ENCODE results near the gene PPP1R9B.
A peak's percentile ranks its signal among the peaks of the same experiment; 100 is the strongest.

The PPP1R9B gene

GRCh38 chr17:50149417-50150353 lies 792 bp downstream of the PPP1R9B start:
- H3K9me3 Mint-ChIP-seq, result no peaks in the 10 kb centered on the region
- H3K27ac Mint-ChIP-seq, result peak overlapping the region; percentile 80
- H3K36me3 Mint-ChIP-seq (ENCODE audit: low read depth), result peaks cover 59% of the 10 kb centered on the region
- H3K4me1 Mint-ChIP-seq (ENCODE audit: low read depth), result peaks cover 56% of the 10 kb centered on the region
- intact Hi-C loops (cut with micrococcal nuclease), result loop anchor here (5.0 to 10.0 kb wide), 2 partner anchors 55 to 198 kb away; partner anchors contain the start of genes PDK2 and XYLT2
- H3K27me3 Mint-ChIP-seq, result no peaks in the 10 kb centered on the region
- peak overlapping the region; percentile 89 for H3K4me3 Mint-ChIP-seq

- peak overlapping the region; percentile 89 for H3K4me3 Mint-ChIP-seq
- H3K4me1 Mint-ChIP-seq (ENCODE audit: low read depth), result peaks cover 56% of the 10 kb centered on the region
- intact Hi-C loops (cut with micrococcal nuclease), result loop anchor here (5.0 kb wide), 1 partner anchor 198 kb away; the partner anchor contains the start of gene XYLT2
- H3K9me3 Mint-ChIP-seq, result no peaks in the 10 kb centered on the region
- no peaks in the 10 kb centered on the region for H3K27me3 Mint-ChIP-seq
- H3K27ac Mint-ChIP-seq, result peak overlapping the region; percentile 80
- peaks cover 65% of the 10 kb centered on the region for H3K36me3 Mint-ChIP-seq (ENCODE audit: low read depth)
Measured at GRCh38 chr17:50149091-50149416, 1.4 kb downstream of the PPP1R9B start.

DNA sequence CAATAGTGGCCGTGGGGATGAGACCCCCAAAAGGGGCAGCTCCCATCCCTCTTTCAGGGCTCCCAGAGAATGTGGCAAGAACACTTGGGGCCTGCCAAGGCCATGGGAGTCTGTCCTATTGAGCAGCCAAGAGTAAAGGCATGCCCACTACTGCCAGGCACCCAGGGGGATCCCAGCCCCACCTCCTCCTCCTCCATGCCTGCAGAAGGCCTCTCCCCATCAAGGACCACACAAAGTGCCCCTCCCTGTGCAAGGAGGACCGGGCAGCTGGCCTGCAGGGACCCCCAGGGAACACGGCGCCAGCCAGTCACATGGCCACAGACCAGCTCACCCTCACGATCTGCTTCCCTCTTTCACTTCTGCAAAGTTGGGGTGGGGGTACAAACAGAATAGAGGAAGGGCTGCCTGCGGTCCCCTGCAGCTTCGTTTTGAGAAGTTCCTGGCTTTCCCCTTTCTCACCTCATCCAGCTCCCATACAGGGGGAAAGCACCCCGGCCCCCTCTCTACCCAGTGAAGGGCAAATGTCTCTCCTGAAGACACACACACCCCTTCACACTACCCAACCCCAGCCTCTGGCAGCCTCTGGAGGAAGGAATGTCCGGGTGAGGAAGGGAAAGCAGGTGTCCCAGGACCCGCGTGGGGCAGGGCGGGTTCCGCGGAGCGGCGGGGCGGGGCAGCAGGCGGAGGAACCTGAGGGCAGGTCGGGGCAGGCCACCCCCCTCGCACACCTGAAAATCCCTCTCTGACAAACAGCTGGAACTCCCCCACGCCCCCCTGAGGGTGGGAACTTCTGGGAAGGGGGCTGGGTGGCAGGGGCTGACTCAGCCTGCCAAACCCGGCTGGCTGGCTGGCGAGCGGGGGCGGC lies 2.0 kb downstream of the PPP1R9B start:
- Mint-ChIP-seq H3K27me3 (no peaks in the 10 kb centered on the region), H3K9me3 (no peaks in the 10 kb centered on the region), H3K36me3 (ENCODE audit: low read depth) (peaks cover 71% of the 10 kb centered on the region), H3K27ac (peak overlapping the region; percentile 80), H3K4me3 (peak overlapping the region; percentile 89), H3K4me1 (ENCODE audit: low read depth) (peaks cover 56% of the 10 kb centered on the region)
- intact Hi-C loops (cut with micrococcal nuclease), result loop anchor here (1.0 to 5.0 kb wide), 2 partner anchors 8 to 199 kb away; partner anchors contain the start of gene XYLT2

GRCh38 chr17:50147841-50148225 lies 2.6 kb downstream of the PPP1R9B start:
- Mint-ChIP-seq H3K27ac (peak overlapping the region; percentile 80), H3K9me3 (no peaks in the 10 kb centered on the region), H3K4me1 (ENCODE audit: low read depth) (peaks cover 59% of the 10 kb centered on the region), H3K4me3 (peak overlapping the region; percentile 89), H3K36me3 (ENCODE audit: low read depth) (peaks cover 78% of the 10 kb centered on the region), H3K27me3 (no peaks in the 10 kb centered on the region)
- intact Hi-C loops (cut with micrococcal nuclease), result loop anchor here (1.0 to 5.0 kb wide), 2 partner anchors 8 to 199 kb away; partner anchors contain the start of gene XYLT2

- Mint-ChIP-seq H3K9me3 (no peaks in the 10 kb centered on the region), H3K27ac (peak overlapping the region; percentile 80), H3K27me3 (no peaks in the 10 kb centered on the region), H3K36me3 (ENCODE audit: low read depth) (peaks cover 85% of the 10 kb centered on the region), H3K4me1 (ENCODE audit: low read depth) (peaks cover 59% of the 10 kb centered on the region), H3K4me3 (peak overlapping the region; percentile 89)
- intact Hi-C loops (cut with micrococcal nuclease), result loop anchor here (5.0 kb wide), 1 partner anchor 200 kb away; the partner anchor contains the start of gene XYLT2
Measured at GRCh38 chr17:50146927-50147665, 3.4 kb downstream of the PPP1R9B start.

DNA sequence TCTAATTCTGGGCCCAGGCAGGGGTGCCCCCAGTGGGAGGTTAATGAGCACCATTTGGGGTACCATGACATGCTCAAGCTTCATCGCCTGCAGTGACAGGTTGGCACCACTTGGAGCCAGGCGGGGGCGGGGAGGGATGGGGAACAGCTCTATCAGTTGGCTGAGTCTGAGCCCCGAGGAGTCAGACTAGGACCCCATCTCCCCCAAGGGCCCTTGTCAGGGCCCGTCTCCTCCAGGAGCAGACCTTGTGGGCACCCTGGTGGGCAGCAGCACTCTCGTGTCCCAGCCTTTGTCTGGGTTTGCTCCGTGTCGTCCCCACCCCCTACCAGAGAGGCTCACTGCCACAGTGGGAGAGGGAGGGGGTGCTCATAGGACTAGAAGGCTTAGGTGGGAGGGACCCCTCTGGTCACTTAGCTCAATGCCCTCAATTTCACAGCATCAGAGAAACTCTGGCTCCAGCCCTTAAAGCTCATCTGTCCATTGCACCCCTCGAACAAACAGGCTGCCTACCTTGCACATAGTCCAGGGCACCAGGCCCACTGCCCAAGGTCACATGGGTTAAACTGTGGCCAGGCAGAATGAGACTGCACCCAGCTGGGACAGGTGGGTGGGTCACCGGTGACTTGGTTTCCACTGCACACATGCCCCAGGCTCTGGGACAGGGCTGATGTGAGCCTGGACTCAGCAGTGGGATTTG lies 4.1 kb downstream of the PPP1R9B start:
- intact Hi-C loops (cut with micrococcal nuclease), result loop anchor here (5.0 kb wide), 1 partner anchor 201 kb away; the partner anchor contains the start of gene XYLT2
- Mint-ChIP-seq H3K9me3 (no peaks in the 10 kb centered on the region), H3K27ac (peak overlapping the region; percentile 80), H3K4me1 (ENCODE audit: low read depth) (peaks cover 62% of the 10 kb centered on the region), H3K27me3 (no peaks in the 10 kb centered on the region), H3K4me3 (peak overlapping the region; percentile 89), H3K36me3 (ENCODE audit: low read depth) (peaks cover 92% of the 10 kb centered on the region)

DNA sequence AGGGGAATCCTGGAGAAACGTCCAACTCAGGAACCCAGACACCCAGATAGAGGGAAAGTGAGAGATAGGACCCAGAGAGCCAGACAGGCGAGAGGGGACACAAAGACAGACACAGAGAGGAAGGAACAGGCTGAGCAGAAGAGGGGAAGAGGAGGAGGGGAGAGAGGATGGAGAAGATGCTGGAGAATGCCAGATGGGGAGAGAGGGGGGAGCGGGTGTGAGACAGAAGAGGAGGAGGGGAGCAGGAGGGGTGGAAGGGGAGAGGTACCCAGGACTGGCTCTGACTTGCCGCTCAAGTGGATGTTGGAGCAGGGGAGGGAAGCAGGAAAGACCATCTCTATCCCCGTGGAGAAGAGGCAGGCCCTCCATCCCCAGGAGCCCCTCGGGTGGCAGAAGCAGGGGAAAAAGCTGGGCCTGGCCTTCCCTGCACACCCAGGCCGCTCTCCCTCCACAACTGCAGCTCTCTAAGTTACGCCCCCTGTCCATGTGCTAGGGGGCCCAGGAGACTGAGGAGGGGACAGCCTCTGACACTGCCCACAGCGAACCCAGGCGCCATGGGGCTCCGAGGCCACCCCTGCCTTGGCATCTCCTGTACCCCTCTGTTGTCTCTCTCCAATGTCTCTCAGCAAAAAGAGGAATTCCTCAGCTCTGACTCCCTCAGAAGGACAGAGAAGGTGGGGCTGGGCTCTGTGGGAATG lies 4.8 kb downstream of the PPP1R9B start:
- Mint-ChIP-seq H3K9me3 (no peaks in the 10 kb centered on the region), H3K4me1 (ENCODE audit: low read depth) (peaks cover 69% of the 10 kb centered on the region), H3K4me3 (peak overlapping the region; percentile 89), H3K27me3 (no peaks in the 10 kb centered on the region), H3K36me3 (ENCODE audit: low read depth) (peaks cover 97% of the 10 kb centered on the region), H3K27ac (peak overlapping the region; percentile 24)
- intact Hi-C loops (cut with micrococcal nuclease), result loop anchor here (5.0 kb wide), 1 partner anchor 202 kb away; the partner anchor contains the start of gene XYLT2

DNA sequence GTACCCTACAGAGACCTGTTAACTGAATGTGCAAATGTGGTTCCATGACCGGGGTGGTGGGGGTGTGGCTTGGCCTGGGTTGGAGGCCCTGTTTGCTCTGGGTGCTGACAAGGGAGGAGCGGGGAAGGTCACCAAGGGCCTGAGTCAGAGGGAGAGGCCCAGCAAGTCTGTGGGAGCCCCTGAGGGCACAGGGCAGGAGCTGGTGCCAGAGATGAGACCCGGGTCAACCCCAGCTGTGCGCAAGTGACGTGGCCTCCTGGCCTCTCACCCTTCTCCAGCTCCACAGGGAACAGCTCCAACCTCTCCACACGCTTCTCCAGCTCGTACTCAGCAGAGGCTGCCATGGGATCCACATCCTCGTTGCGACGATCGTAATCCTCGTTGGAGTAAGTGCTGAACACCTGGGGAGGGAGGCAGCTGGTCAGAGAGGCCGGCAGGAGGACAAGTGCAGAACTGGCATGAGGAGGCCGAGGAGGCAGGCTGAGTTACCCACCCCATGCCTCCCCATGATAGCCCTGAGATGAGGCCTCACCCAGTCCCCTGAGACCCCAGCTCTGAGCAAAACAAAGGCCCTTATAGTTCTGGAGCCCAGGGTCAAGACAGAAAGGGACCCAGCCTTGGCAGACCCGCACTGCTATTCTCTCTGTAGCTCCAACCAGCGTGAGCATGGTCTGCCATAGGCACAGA lies 5.5 kb downstream of the PPP1R9B start:
- H3K36me3 Mint-ChIP-seq (ENCODE audit: low read depth), result peaks cover 100% of the 10 kb centered on the region
- peak overlapping the region; percentile 89 for H3K4me3 Mint-ChIP-seq
- intact Hi-C loops (cut with micrococcal nuclease), result loop anchor here (5.0 kb wide), 1 partner anchor 202 kb away; the partner anchor contains the start of gene XYLT2
- H3K27ac Mint-ChIP-seq, result peak overlapping the region; percentile 55
- no peaks in the 10 kb centered on the region for H3K27me3 Mint-ChIP-seq
- peaks cover 76% of the 10 kb centered on the region for H3K4me1 Mint-ChIP-seq (ENCODE audit: low read depth)
- peaks cover 5% of the 10 kb centered on the region for H3K9me3 Mint-ChIP-seq

GRCh38 chr17:50144355-50144754 lies 6.1 kb downstream of the PPP1R9B start:
- H3K36me3 Mint-ChIP-seq (ENCODE audit: low read depth), result peaks cover 100% of the 10 kb centered on the region

GRCh38 chr17:50143461-50144176 lies 6.9 kb downstream of the PPP1R9B start:
- Mint-ChIP-seq H3K27ac (no peak overlapping the region), H3K4me3 (no peak overlapping the region), H3K9me3 (peaks cover 7% of the 10 kb centered on the region), H3K27me3 (no peaks in the 10 kb centered on the region), H3K36me3 (ENCODE audit: low read depth) (peaks cover 100% of the 10 kb centered on the region), H3K4me1 (ENCODE audit: low read depth) (peaks cover 86% of the 10 kb centered on the region)
- intact Hi-C loops (cut with micrococcal nuclease), result no loop called here

More at GRCh38 chr17:50144355-50144754, 6.1 kb downstream of the PPP1R9B start:
- Mint-ChIP-seq H3K4me1 (ENCODE audit: low read depth) (peaks cover 83% of the 10 kb centered on the region), H3K27me3 (no peaks in the 10 kb centered on the region), H3K27ac (peak overlapping the region; percentile 55), H3K9me3 (peaks cover 7% of the 10 kb centered on the region), H3K4me3 (no peak overlapping the region)
- intact Hi-C loops (cut with micrococcal nuclease), result no loop called here

GRCh38 chr17:50141745-50142110 lies 8.7 kb downstream of the PPP1R9B start:
- H3K27me3 Mint-ChIP-seq, result no peaks in the 10 kb centered on the region
- peaks cover 100% of the 10 kb centered on the region for H3K36me3 Mint-ChIP-seq (ENCODE audit: low read depth)
- no peak overlapping the region for H3K4me3 Mint-ChIP-seq
- intact Hi-C loops (cut with micrococcal nuclease), result no loop called here
- peaks cover 91% of the 10 kb centered on the region for H3K4me1 Mint-ChIP-seq (ENCODE audit: low read depth)
- peaks cover 7% of the 10 kb centered on the region for H3K9me3 Mint-ChIP-seq
- H3K27ac Mint-ChIP-seq, result peak overlapping the region; percentile 8

All from dendritic cell treated with granulocyte-macrophage colony-stimulating factor and Interleukin-4, amounts not matched to agents 40 ng/mL and 50 ng/mL, for 4 days (primary cell).